IPS-15b (cell line): ENCODE data around the gene PARD6A.
"Not testable (repeated sequence)": the region's sequence is repeated elsewhere in the genome, so short reads cannot be mapped to it uniquely, and the experiment has no call there.

ENCODE experiments used
- H3K27me3 ChIP-seq: one replicate; pipeline ENCODE4 v1.6.1; 2013; ENCODE audit warnings: low read length; ENCODE audit not compliant: control insufficient read depth, insufficient read depth
- H3K36me3 ChIP-seq: one replicate; pipeline ENCODE4 v1.6.1; 2013; ENCODE audit warnings: low read length; ENCODE audit not compliant: control insufficient read depth, insufficient read depth
- H3K4me1 ChIP-seq: one replicate; pipeline ENCODE4 v1.6.1; 2013; ENCODE audit warnings: mild to moderate bottlenecking, low read length; ENCODE audit not compliant: control insufficient read depth, insufficient read depth
- H3K4me3 ChIP-seq: one replicate; pipeline ENCODE4 v1.5.1; 2013; ENCODE audit warnings: low read depth, low read length
- H3K9ac ChIP-seq: one replicate; pipeline ENCODE4 v1.6.1; 2013; ENCODE audit warnings: low read depth, mild to moderate bottlenecking, low read length
- H3K9me3 ChIP-seq: one replicate; pipeline ENCODE4 v1.6.1; 2013; ENCODE audit warnings: mild to moderate bottlenecking, low read length; ENCODE audit not compliant: control insufficient read depth, insufficient read depth

The PARD6A gene

GRCh38 chr16:67683767-67684166, 23.0 kb downstream of the PARD6A start:
- H3K9me3 ChIP-seq, result no peaks in the 10 kb centered on the region
- no peak overlapping the region for H3K9ac ChIP-seq
- H3K4me1 ChIP-seq, result no peaks in the 10 kb centered on the region
- peaks cover 10% of the 10 kb centered on the region for H3K36me3 ChIP-seq
- H3K27me3 ChIP-seq, result no peaks in the 10 kb centered on the region
- no peak overlapping the region for H3K4me3 ChIP-seq

DNA sequence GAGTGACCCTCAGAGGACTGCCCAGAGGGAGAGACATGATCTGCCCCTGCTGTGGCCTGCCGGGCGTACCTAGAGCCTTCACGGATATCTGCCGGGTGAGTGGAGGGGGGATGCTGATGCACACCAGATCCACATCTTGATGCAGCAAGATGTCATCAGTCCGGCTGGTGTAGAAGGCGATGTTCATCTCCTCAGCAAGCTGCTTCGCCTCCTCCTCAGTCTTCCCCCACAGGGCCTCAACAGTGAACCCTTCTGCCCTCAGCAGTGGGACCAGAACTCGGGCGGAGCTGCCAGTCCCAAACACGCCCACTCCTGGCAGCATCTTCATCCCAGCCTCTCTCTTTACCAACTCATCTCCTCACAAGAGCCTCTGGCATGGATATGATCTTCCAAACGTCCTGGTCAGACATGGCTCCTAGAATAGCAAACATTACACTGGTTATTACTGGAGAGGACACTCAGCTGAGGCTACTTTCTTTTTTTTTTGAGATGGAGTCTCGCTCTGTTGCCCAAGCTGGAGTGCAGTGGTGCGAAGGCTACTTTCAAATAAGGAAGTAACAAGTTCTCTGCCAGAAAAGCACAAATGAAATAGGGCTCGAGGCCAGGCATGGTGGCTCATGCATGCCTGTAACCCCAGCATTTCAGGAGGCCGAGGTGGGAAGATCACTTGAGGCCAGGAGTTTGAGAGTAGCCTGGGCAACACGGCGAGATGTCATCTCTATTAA, 24.8 kb downstream of the PARD6A start:
- Histone ChIP-seq H3K27me3 (no peaks in the 10 kb centered on the region), H3K9ac (no peak overlapping the region), H3K4me1 (no peaks in the 10 kb centered on the region), H3K4me3 (no peak overlapping the region), H3K36me3 (peaks cover 10% of the 10 kb centered on the region), H3K9me3 (no peaks in the 10 kb centered on the region)

DNA sequence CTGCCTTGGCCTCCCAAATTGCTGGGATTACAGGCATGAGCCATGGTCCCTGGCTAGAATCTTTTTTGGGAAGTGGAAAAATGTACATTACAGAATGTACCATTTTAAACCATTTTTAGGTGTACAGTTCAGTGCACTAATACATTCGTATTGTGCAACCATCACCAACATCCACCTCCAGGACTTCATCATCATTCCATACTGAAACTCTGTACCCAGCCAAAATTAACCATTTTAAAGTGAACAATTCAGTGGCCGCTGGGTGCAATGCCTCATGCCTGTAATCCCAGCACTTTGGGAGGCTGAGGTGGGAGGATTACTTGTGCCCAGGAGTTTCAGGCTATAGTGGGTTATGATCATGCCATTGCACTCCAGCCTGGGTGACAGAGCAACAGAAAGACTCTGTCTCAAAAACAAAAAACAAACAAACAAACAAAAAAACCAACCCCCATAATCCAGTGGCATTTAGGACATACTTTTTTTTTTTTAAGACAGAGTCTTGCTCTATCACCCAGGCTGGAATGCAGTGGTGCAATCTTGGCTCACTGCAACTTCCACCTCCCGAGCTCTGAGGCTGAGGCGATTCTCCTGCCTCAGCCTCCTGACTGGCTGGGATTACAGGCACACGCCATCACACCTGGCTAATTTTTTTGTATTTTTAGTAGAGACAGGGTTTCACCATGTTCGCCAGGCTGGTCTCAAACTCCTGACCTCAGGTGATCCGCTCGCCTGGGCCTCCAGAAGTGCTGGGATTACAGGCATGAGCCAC, 32.9 kb downstream of the PARD6A start:
- H3K9me3 ChIP-seq, H3K9ac ChIP-seq, H3K27me3 ChIP-seq, H3K36me3 ChIP-seq, H3K4me1 ChIP-seq, H3K4me3 ChIP-seq: not testable (repeated sequence)

GRCh38 chr16:67694611-67695010, 33.9 kb downstream of the PARD6A start:
- no peaks in the 10 kb centered on the region for H3K27me3 ChIP-seq
- no peaks in the 10 kb centered on the region for H3K9me3 ChIP-seq
- no peaks in the 10 kb centered on the region for H3K36me3 ChIP-seq
- H3K9ac ChIP-seq, result no peak overlapping the region
- no peaks in the 10 kb centered on the region for H3K4me1 ChIP-seq
- H3K4me3 ChIP-seq, result no peak overlapping the region

GRCh38 chr16:67697422-67698185, 36.8 kb downstream of the PARD6A start:
- Histone ChIP-seq H3K36me3 (no peaks in the 10 kb centered on the region), H3K4me1 (peaks cover 2% of the 10 kb centered on the region), H3K9ac (no peak overlapping the region), H3K4me3 (no peak overlapping the region), H3K9me3 (no peaks in the 10 kb centered on the region), H3K27me3 (no peaks in the 10 kb centered on the region)

DNA sequence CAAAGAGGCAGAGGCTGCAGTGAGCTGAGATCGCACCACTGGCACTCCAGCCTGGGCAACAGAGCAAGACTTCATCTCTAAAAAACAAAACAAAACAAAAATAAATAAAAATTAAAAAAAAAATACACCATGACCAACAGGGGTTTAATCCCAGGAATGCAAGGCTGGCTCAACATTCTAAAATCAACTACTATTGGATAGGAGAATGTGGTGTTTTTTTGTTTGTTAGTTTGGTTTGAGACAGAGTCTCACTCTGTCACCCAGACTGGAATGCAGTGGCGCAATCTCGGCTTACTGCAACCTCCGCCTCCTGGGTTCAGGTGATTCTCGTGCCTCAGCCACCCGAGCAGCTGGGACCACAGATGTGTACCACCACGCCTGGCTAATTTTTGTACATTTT, 38.5 kb downstream of the PARD6A start:
- Histone ChIP-seq H3K27me3 (no peaks in the 10 kb centered on the region), H3K4me3 (no peak overlapping the region), H3K9me3 (no peaks in the 10 kb centered on the region), H3K9ac (no peak overlapping the region), H3K36me3 (no peaks in the 10 kb centered on the region), H3K4me1 (peaks cover 2% of the 10 kb centered on the region)

DNA sequence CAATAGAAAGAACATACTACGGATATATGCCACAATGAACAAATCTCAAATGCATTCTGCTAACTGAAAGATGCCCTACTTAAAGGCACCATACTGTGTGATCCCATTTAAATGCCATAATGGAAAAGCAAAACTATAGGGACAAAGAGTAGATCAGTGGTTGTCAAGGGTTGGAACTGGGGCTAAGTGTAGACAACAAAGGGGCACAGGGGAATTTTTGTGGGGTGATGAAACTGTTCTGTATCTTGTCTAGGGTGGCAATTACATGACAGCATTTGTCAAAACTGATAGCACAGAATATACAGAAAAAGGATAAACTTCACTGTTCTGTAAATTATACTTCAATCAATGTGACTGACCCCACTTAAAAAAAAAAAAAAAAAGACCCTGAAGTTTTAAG, 40.7 kb downstream of the PARD6A start:
- H3K4me1 ChIP-seq, result peaks cover 2% of the 10 kb centered on the region
- H3K36me3 ChIP-seq, result no peaks in the 10 kb centered on the region
- no peak overlapping the region for H3K4me3 ChIP-seq
- H3K9ac ChIP-seq, result no peak overlapping the region
- no peaks in the 10 kb centered on the region for H3K9me3 ChIP-seq
- no peaks in the 10 kb centered on the region for H3K27me3 ChIP-seq

GRCh38 chr16:67702130-67702529, 41.4 kb downstream of the PARD6A start:
- Histone ChIP-seq H3K27me3 (no peaks in the 10 kb centered on the region), H3K9me3 (no peaks in the 10 kb centered on the region), H3K36me3 (no peaks in the 10 kb centered on the region), H3K9ac (no peak overlapping the region), H3K4me1 (peaks cover 2% of the 10 kb centered on the region), H3K4me3 (no peak overlapping the region)

DNA sequence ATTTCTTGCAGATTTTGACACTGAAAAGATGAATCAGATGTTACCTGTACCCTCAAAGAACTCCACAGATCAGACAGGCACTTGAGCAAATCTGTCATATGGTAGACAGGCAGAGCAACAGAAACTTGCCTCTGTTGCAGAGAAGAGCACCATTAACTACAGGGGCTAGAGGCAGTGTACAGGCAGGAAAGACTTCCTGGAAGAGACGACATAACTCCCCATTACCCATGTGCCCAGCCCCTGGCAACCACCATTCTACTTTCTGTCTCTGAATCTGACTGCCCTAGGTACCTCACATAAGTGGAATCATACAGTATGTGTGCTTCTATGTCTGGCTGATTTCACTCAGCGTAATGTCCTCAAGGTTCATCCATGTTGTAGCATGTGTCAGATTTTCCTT, 42.9 kb downstream of the PARD6A start:
- no peaks in the 10 kb centered on the region for H3K27me3 ChIP-seq
- no peaks in the 10 kb centered on the region for H3K36me3 ChIP-seq
- H3K9me3 ChIP-seq, result no peaks in the 10 kb centered on the region
- H3K4me3 ChIP-seq, result no peak overlapping the region
- H3K4me1 ChIP-seq, result peaks cover 2% of the 10 kb centered on the region
- no peak overlapping the region for H3K9ac ChIP-seq

- H3K36me3 ChIP-seq, result no peaks in the 10 kb centered on the region
- no peaks in the 10 kb centered on the region for H3K9me3 ChIP-seq
- H3K4me3 ChIP-seq, result no peak overlapping the region
- no peak overlapping the region for H3K9ac ChIP-seq
- H3K27me3 ChIP-seq, result no peaks in the 10 kb centered on the region
- H3K4me1 ChIP-seq, result peaks cover 3% of the 10 kb centered on the region
These were observed 43.4 kb downstream of the PARD6A start for GRCh38 chr16:67704110-67704509.

- Histone ChIP-seq H3K9me3 (no peaks in the 10 kb centered on the region), H3K36me3 (no peaks in the 10 kb centered on the region), H3K27me3 (no peaks in the 10 kb centered on the region), H3K4me3 (no peak overlapping the region), H3K4me1 (peaks cover 4% of the 10 kb centered on the region), H3K9ac (no peak overlapping the region)
These were observed 46.5 kb downstream of the PARD6A start for GRCh38 chr16:67707210-67707609.
